GM12872 (cell line): Measurements from ENCODE around the gene ZNF497.

Source experiments
- TF ChIP-seq, protein P1 (sequence below): IDR thresholded peaks from 3 replicates; pipeline ENCODE4 v1.5.1; 2011; ENCODE audit warnings: low read depth, mild to moderate bottlenecking, low read length, moderate library complexity; ENCODE audit not compliant: insufficient read depth

Gene ZNF497

DNA sequence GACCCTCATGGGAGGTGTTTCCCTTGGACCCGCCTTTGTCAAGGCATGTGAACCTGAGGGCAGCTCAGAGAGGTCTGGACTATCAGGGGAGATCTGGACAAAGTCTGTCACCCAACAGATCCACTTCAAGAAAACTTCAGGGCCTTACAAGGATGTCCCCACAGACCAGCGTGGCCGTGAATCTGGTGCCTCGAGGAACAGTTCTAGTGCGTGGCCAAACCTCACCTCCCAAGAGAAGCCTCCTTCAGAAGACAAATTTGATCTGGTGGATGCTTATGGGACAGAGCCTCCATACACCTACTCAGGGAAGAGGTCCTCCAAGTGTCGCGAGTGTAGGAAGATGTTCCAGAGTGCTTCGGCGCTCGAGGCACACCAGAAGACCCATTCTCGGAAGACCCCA, 24.2 kb downstream of the ZNF497 start:
- TF ChIP-seq, protein P1, sequence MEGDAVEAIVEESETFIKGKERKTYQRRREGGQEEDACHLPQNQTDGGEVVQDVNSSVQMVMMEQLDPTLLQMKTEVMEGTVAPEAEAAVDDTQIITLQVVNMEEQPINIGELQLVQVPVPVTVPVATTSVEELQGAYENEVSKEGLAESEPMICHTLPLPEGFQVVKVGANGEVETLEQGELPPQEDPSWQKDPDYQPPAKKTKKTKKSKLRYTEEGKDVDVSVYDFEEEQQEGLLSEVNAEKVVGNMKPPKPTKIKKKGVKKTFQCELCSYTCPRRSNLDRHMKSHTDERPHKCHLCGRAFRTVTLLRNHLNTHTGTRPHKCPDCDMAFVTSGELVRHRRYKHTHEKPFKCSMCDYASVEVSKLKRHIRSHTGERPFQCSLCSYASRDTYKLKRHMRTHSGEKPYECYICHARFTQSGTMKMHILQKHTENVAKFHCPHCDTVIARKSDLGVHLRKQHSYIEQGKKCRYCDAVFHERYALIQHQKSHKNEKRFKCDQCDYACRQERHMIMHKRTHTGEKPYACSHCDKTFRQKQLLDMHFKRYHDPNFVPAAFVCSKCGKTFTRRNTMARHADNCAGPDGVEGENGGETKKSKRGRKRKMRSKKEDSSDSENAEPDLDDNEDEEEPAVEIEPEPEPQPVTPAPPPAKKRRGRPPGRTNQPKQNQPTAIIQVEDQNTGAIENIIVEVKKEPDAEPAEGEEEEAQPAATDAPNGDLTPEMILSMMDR: no peak

DNA sequence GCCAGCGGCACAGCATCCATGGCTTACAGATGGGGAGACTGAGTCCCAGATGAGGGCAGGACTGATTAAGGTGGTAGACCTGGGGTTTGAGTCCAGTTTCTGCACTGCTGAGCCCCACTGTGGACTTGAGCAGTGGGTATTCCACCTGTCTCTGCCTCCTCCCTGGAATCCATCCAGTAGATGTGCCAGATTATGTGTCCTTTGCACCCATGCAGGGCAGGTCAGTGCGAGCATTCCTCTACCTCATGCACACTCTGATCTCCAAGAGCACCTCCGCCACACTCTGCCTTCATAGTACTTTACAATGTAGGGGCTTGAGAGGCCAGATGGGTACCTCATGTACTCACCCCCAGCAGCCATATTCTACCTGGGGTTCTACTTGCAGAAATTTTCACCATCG, 25.7 kb downstream of the ZNF497 start:
- TF ChIP-seq, protein P1: no peak

DNA sequence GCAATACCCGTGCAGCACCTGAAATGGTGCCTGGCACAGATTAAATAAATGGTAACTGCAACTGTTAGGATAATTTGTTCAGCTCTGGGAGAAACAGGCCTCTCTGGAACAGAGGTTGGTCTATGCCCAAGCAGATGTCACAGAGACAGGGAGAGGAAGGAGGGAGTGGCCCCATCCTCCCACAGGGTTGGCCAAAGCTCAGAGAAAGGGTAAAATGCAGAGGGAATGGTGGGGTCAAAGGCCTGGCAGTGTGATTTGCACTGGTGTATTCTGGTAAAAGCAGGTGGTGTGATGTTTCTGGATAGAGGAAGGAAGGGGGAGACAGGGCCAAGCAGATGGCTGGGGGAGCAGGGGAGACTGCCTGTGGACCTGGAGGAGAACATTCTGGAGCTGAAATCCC, 26.3 kb downstream of the ZNF497 start:
- TF ChIP-seq, protein P1: no peak

DNA sequence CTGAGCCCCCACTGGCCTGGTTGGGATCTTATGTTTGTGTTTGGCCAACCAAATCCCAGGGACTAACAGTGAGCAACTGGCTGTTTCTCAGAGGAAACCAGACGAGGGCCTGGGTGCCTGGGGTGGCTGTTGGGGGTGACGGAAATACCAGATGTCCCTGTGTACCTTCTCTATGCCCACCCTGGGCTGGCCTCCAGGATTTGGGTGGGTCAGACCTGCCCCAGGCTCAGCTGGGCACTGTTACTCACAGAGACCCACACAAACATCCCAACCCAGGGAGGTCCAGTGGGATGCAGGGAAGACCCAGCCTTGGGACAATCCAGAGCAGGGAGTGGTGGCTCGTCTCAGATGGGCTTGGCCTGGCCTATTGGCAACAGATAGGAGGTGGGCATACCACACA, 26.9 kb downstream of the ZNF497 start:
- TF ChIP-seq, protein P1: no peak

DNA sequence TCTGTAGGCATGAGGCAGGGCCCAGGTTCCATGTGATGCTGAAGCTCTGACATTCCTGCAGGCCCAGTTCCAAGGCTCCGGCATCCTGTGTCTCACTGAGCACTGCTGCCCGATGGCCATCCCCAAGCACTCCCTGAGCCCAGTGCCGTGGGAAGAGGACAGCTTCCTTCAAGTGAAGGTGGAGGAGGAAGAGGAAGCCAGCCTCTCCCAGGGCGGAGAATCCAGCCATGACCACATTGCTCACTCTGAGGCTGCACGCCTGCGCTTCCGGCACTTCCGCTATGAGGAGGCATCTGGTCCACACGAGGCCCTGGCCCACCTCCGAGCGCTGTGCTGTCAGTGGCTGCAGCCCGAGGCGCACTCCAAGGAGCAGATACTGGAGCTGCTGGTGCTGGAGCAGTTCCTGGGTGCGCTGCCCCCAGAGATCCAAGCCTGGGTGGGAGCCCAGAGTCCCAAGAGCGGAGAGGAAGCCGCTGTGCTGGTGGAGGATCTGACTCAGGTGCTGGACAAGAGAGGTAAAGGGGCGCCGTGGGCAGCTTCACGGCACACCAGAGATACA, 27.8 kb downstream of the ZNF497 start:
- TF ChIP-seq, protein P1: no peak

DNA sequence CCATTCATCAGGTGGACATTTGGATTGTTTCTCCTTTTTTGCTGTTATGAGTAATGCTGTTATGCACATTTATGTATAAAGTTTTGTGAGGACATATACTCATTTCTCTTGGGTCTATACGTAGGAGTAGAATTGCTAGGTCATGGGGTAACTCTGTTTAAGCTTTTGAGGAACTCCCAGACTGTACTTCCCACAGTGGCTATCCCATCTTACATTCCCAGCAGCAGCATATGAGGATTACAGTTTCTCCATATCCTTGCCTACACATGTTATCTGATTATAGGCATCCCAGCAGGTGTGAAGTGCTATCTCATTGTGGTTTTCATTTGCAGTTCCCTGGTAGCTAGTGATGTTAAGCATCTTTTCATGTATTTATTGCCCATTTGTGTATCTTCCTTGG, 29.9 kb downstream of the ZNF497 start:
- TF ChIP-seq, protein P1: no peak

DNA sequence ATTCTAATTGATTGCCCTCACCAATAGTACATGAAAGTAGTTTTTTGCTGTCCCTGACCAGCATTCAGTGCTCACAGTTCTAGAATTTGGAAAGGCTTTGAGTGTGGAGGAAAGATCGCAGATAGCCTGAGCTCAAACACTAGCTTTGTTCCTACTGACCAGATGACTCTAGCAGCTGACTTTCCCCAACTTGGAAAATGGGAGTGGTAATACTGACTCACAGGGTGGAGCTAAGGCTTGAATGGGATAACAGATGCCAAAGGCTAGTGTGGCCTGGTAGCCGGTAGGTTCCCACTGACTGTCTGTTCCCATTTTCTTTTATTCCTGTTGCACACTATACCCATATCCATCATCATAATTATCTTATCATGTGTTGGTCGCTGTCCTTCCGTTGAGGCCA, 32.1 kb downstream of the ZNF497 start:
- TF ChIP-seq, protein P1: no peak
